ENCODE measurements around the gene KREMEN2.

Gene KREMEN2

GRCh38 chr16:2966043-2966807 is 2.1 kb downstream of the KREMEN2 start:
- DNase-seq: no peak

GRCh38 chr16:2966808-2967191 is 2.7 kb downstream of the KREMEN2 start:
- no peak for DNase-seq

GRCh38 chr16:2967211-2967631 is 3.1 kb downstream of the KREMEN2 start:
- DNase-seq: no peak

GRCh38 chr16:2967721-2968161 is 3.7 kb downstream of the KREMEN2 start:
- DNase-seq: no peak

DNA sequence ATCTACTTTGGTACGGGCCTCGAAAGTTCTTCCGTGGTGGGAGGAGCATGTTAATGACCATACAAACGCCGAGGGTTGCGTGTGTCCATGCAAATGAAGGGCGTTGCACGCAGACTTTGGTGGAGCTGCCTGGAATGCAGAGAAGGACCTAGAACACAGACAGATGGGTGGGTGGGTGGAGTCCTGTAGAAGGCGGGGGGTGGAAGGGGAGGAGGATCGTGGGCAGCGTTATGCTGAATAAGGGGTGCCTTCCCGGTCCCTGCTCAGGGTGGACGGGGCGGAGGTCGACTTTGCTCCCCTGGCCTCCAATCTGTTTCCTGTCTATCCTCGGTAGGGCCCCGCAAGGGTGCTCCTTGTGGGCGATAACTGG is 4.3 kb downstream of the KREMEN2 start:
- no peak for DNase-seq

DNA sequence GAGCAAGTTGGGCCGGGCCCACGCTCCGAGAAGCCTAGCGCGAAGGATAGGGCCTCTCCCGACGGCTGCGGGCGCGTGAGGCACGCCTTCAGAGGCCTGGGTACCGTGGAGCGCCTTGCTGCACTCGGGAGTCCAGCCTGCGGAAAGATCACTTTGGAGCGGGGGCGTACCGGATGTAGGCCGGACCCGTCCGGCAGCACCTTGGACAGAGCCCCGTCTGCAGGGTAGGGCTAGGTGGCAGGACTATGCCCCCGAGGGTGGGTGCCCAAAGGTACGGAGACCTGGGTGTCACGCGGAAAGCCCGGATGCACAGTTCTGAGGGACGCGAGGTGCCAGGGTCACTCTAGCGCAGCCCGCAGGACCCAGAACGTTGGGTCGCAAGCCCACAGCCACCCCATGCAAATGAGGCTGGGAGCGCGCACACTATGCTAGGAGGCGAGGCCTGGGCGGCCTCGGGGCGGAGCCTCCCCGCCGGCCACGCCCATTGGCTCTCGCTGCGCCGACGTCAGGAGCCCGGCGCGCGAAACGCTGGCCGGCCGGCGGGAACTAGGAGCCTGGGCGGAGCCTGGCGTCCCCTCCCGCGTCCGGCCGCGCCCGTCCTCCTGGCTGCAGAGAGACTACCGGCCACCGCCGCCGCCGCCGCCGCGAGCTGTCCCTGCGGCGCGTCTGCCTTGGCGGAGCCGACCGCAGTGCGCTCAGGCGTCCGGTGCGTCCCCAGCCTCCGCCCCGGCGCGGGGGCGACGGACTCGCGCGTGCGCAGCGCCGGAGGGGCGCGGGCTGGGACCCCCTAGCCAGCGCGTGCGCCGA is 4.9 kb downstream of the KREMEN2 start, which contains the start of gene PAQR4:
Gene PAQR4 (plus strand): TSS at position 611 of the 807 bp plus-strand sequence. CDS start 327 bp downstream, outside the sequence.
- peak; percentile 86 for DNase-seq

DNA sequence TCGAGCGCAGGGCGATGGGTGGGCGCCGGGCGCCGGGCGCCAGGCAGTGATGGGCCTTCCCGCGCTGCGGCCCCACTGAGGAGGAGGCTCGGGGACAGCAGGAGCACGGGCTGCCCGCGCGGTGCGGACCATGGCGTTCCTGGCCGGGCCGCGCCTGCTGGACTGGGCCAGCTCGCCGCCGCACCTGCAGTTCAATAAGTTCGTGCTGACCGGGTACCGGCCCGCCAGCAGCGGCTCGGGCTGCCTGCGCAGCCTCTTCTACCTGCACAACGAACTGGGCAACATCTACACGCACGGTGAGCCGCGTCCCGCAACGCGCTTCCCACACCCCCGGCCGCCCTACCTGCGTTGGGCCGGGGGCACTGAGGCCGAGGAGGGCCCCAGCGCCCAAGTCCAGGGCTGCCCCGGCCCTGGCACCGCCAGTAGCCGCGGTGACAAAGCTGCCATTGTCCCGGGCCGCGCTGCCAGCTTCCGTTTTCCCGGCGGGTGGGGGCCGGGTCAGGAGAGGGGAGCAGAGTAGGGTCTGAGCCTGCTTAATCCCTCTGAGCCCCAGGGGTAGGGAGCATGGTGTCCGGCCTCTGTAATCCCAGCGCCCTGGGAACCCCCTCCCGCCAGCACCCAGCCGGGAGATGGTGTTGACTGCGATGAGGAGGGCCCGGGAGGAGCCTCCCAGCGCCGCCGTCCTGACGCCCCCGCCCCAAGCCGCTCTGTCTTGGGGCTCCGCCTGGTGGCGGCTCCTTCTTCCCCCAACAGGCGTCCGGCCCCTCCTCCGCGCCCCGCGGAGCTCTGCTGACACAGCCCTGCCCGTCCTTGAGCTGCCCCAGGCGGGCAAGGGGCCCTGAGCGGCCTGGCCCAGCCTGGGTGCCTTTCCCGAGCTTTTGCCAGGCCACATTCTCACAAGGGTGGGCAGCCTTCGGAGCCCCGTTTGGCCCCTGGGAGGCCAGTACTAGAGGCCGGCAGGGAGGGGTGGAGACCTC is 5.8 kb downstream of the KREMEN2 start:
- DNase-seq: peak; percentile 57

- no peak for DNase-seq
Measured at GRCh38 chr16:2970563-2970962, 6.5 kb downstream of the KREMEN2 start.

GRCh38 chr16:2971134-2971984 is 7.3 kb downstream of the KREMEN2 start:
- no peak for DNase-seq

- DNase-seq: no peak
Measured at GRCh38 chr16:2971985-2972784, 8.1 kb downstream of the KREMEN2 start.

DNA sequence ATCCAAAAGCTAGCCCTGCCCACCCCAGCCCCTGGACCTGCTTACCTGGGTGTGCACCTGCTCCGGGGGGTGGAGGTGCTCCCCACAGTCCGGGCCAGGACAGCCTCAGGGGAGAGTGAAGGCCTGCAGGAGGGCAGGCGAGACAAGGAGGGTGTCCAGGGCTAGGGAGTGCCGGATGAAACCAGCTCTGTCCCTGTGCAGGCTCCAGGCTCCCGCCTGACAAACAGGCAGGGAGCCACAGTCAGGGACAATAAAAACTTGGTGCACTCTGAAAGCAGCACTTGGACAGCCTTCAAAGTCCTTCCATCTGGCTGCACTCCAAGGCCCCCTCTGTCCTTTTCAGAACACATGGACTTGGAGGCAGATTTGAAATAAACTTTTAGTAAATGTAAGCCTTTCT is 9.0 kb downstream of the KREMEN2 start:
- no peak for DNase-seq

GRCh38 chr16:2973605-2974318 is 9.7 kb downstream of the KREMEN2 start:
- DNase-seq: no peak

DNA sequence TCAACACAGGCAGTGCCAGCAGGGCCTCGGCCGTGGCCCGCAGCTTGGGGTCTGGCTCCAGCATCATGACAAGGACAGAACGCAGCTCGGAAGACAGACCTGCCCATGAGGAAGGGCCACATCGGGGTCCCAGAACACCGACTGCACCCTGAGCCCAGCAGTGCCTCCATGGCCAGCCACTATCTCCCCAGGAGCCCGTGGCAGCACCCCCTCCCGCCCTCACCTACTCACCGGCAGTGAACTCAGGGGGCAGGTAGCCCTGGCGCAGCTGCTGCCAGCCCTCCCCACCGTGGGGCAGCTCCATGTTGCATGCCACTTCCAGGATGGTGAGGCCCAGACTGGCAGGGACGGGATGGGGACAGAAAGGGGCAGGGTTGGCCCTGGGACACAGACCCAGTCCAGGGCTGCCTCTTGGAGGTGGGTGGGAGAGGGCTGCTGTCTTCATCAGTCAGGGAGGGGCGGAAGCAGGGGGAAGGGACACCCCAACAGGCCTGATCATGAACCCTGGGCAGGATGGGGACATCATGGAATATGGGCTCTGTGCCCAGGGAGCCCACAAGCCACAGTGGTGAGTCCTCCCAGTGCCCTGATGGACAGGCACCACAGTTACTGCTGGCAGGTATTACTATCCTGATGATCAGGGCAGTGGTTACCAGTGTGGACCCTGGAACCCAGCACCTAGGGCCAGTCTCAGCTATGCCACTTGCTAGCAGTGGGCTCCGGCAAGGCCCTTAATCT is 10.4 kb downstream of the KREMEN2 start:
- no peak for DNase-seq

DNA sequence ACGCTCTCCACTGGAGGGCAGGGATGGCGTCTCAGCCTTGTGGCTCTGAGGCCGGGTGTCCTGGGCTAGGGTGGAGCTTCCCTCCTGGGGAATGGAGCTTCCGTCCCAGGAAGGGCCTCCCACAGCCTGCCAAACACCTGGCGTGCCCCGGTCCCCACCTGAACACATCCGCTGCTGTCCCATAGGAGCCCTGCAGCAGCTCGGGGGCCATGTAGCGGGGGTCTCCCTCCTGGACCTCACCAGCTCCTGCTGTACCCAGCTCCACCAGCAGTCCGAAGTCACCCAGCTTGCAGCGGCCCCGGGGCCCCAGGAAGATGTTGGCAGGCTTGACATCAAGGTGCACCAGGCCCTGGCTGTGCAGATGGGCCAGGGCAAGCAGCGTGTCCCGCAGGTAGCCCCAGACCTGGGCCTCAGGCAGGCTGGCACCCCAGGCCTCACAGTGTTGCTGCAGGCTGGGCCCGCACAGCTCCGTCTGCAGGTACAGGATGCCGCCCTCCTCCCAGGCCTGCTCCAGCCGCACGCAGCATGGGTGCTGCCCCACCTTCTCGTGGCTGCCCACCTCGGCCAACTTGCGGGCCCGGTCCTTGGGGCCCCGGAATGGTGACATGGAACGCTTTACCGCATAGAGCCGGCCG is 11.2 kb downstream of the KREMEN2 start:
- DNase-seq: no peak

DNA sequence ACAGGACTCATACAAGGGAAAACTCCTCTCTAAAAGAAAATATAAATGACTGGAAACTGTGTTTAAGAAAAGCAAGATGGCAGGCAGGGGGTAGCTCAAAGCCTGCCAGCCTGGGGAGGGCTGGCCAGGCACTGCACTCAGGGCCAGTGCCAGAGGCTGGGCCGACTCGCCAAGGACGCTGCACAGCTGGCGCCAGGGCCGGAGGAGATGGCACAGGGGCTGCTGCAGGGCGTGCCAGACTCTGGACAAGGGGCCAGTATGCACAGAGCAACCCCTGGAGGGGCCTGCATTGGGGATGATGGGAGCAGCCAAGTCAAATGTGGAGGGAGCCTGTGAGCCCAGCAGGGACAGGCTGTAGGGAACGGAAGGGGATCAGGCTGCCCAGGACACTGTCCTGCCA is 12.1 kb downstream of the KREMEN2 start:
- no peak for DNase-seq

DNA sequence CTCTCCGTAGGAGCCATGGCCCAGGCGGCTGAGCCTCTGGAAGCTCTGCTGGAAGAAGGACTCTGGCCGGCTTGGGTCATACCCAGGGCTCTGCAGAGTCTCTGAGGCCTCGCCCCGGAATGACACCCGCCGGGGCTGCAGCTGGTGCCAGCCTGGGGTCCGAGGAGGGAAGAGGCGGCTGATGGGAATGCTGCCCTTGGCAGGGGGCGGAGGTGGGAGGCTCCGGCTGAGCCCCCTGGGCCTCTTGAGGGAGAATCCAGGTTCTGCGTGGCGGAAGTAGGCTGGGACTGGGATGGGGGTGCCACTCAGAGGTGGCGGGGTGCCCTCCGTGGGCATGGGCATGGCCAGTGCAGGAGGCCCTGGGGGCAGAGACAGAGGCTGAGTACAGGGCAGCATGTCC is 12.6 kb downstream of the KREMEN2 start:
- DNase-seq: no peak

DNA sequence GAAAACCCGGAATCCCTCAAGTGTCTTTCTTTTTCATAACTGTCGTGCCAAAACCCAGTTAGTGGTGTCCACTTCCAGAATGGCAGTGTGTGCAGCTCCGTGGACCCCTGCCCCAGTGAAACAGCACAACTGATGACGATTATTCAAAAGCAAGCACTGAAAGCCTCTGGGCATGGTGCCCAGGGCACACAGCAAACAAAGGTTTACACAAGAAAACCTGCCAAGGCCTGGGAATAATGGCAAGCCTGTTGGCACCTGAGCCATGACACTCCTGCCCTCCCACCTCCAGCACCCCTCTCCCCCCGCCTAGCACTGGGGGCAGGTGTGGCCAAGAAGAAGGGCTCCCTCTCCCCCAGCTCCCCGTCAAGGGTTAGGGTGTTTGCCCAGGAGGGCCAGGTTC is 13.4 kb downstream of the KREMEN2 start:
- no peak for DNase-seq

DNA sequence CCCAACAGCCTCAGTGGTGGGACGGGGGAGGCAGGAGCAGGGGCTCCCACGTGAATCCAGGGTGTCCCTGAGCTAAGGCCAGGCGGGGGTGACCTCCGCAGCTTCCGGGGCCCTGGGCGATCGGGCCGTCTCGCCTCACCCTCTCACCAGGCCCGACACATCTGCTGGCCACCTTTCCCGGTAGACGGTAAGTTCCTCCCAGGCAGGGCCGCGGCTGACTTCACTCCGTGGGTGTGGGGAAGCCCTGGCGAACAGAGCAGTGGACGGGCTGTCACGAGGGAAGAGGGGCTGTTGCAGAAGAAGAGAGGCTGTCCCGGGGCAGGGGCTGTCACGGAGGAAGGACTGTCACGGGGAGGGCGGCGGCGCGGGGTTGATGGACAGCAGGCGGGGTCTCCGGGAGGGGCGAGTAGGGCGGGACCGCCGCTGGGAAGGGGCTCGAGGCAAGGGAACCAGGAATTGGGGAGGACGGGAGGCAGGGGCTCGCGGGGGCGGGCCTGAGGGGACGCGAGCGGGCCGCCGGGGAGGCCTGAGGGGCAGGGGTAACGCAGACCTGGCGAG is 15.7 kb downstream of the KREMEN2 start:
- DNase-seq: no peak

Measured in fibroblast of skin of back (primary cell).